HG03558 (cell line): ENCODE measurements around the gene C9orf152.
"Not testable (repeated sequence)": the region's sequence is repeated elsewhere in the genome, so short reads cannot be mapped to it uniquely, and the experiment has no call there.

Source experiments
- ATAC-seq: cut with Tn5 transposase; IDR thresholded peaks from one replicate; pipeline ENCODE4 v1.9.1; 2021; ENCODE audit warnings: moderate number of reproducible peaks; ENCODE audit not compliant: unreplicated experiment; ENCODE audit errors: extremely low read depth

The C9orf152 gene

GRCh38 chr9:110208031-110208430 is at the start of gene C9orf152:
TSS of gene C9orf152 (minus strand) at chr9:110208159. CDS start at chr9:110207579, 580 bp downstream.
- no peak for ATAC-seq

GRCh38 chr9:110257097-110257841 is 49.3 kb upstream of the C9orf152 start:
- ATAC-seq, result no peak

GRCh38 chr9:110256380-110257096 is 48.6 kb upstream of the C9orf152 start, which contains the start of gene TXN:
TSS of gene TXN (minus strand) at chr9:110256507. CDS start at chr9:110256435, 72 bp downstream.
- peak; percentile 45 for ATAC-seq

GRCh38 chr9:110255463-110256379 is 47.8 kb upstream of the C9orf152 start:
- peak; percentile 2 for ATAC-seq

GRCh38 chr9:110255034-110255462 is 47.1 kb upstream of the C9orf152 start:
- no peak for ATAC-seq

GRCh38 chr9:110254500-110254899 is 46.5 kb upstream of the C9orf152 start:
- no peak for ATAC-seq

- ATAC-seq, result no peak
Measured at GRCh38 chr9:110252509-110253139, 44.7 kb upstream of the C9orf152 start.

GRCh38 chr9:110251770-110252169 is 43.8 kb upstream of the C9orf152 start:
- not testable (repeated sequence) for ATAC-seq

- ATAC-seq, result no peak
Measured at GRCh38 chr9:110251212-110251611, 43.3 kb upstream of the C9orf152 start.

GRCh38 chr9:110249603-110250002 is 41.6 kb upstream of the C9orf152 start:
- ATAC-seq, result no peak

- ATAC-seq, result no peak
Measured at GRCh38 chr9:110248361-110248760, 40.4 kb upstream of the C9orf152 start.

GRCh38 chr9:110246214-110246613 is 38.3 kb upstream of the C9orf152 start:
- ATAC-seq, result no peak

- ATAC-seq, result no peak
Measured at GRCh38 chr9:110244616-110245015, 36.7 kb upstream of the C9orf152 start.

- ATAC-seq, result no peak
Measured at GRCh38 chr9:110241858-110242321, 33.9 kb upstream of the C9orf152 start.

GRCh38 chr9:110241260-110241857 is 33.4 kb upstream of the C9orf152 start:
- ATAC-seq, result no peak

GRCh38 chr9:110240198-110240597 is 32.2 kb upstream of the C9orf152 start:
- no peak for ATAC-seq

- ATAC-seq, result no peak
Measured at GRCh38 chr9:110228321-110228720, 20.4 kb upstream of the C9orf152 start.

- ATAC-seq, result no peak
Measured at GRCh38 chr9:110224583-110224982, 16.6 kb upstream of the C9orf152 start.

GRCh38 chr9:110220809-110221208 is 12.8 kb upstream of the C9orf152 start:
- ATAC-seq, result no peak
